NT2/D1 (cell line): ENCODE data around the gene SUN1.

Source experiments
- YY1 ChIP-seq: IDR thresholded peaks from 2 replicates; pipeline ENCODE4 v1.6.1; 2011; ENCODE audit not compliant: insufficient read length, insufficient read depth
- ZNF274 ChIP-seq: IDR thresholded peaks from 2 replicates; pipeline ENCODE4 v1.6.1; 2011; ENCODE audit warnings: mild to moderate bottlenecking, low read depth, low read length

DNA sequence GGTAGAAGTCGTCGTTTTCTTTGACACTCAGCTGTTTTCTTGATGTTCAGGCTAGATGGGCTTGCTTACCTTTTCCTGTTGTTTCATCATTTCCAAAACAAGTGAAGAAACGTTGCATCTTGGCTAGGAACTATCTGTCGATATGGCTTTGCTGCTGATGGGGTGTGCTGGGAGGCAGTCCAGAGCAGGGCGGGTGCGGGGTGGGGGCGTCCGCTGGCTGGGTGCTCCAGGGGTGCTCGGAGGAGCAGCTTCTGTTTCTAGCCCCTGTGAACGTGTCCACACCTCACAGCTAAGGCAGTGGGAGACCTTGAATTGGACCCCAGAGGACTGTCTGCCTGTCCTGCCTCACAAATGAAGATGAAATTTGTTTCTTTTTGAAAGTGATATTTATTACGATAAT is 7.6 kb upstream of the SUN1 start:
- TF ChIP-seq ZNF274 (no peak), YY1 (no peak)
